ENCODE results near the gene KLHL1. TPM values are rescaled to one million over a fixed set of nuclear protein-coding genes. Genes with fewer than 3 reads are reported as not detected.
A peak's percentile ranks its signal among the peaks of the same experiment; 100 is the strongest.

KLHL1 gene
- polyA plus RNA-seq, 1 of the 3 experiments (the other 2 are of a cell fraction): not detected

DNA sequence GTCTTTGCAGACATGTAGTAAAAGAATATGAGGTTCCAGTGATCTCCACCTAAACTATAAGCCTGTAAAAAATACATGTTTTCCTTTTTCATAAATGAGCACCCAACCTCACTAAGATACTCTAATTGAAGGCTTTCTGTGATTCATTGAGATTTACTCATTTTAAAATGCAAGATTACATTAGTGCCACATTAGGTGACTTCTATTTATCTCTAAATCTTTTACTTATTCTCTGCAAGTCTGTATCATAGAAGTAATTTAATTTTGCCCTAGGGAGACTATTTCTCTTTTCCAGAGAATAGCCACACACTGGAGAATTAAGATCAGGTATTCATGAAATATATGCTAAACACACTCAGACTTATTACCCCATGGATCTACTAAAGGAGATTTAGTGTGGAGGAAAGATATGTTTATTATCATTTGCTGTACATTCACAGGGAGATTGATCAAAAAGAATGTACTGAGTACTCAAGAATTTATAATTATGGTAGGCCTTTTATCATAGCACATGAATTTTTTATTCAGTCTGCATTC, 290.9 kb downstream of the KLHL1 start:
- Histone ChIP-seq H3K27me3 (ENCODE audit: insufficient read depth) (no peaks in the 10 kb centered on the region), H3K9me3 (no peaks in the 10 kb centered on the region), H3K4me3 (ENCODE audit: low read depth in 2 of 2, low read length in 1 of 2) (no peak overlapping the region), H4K20me1 (ENCODE audit: insufficient read depth) (no peaks in the 10 kb centered on the region), H3K9me2 (no peaks in the 10 kb centered on the region), H3K27ac (ENCODE audit: low read depth in 2 of 2, low read length in 1 of 2) (no peak overlapping the region), H2AFZ (ENCODE audit: low read depth) (no peak overlapping the region), H3K9ac (no peak overlapping the region), H3K4me2 (no peak overlapping the region), H3K4me1 (ENCODE audit: control insufficient read depth in 1 of 2, insufficient read depth in 2 of 2, low read depth in 1 of 2, low read length in 1 of 2) (peaks cover 0 to 2% of the 10 kb centered on the region in 2 experiments; a peak in 2 of 4 replicates), H3F3A (replicated peaks; ENCODE audit: insufficient read depth) (no peaks in the 10 kb centered on the region), H3K79me2 (ENCODE audit: insufficient read depth) (no peaks in the 10 kb centered on the region), H3K36me3 (replicated peaks in 1 of 2; ENCODE audit: control insufficient read depth in 1 of 2, insufficient read depth in 2 of 2, low read length in 1 of 2) (no peaks in the 10 kb centered on the region)
- ChIA-PET POLR2A (no interaction called here), CTCF (interaction anchor here (0.9 kb wide), 1 partner anchor 279 kb away, joined by 4 read pairs; no protein-coding TSS in a partner anchor)
- DNase-seq: no peak
- TF ChIP-seq GATA2 (CRISPR knock-in tag; IDR thresholded peaks at IDR 0.05): 0 out of 2 replicates have a peak, but pooled peaks have one; percentile 23
- TF ChIP-seq, protein P1, sequence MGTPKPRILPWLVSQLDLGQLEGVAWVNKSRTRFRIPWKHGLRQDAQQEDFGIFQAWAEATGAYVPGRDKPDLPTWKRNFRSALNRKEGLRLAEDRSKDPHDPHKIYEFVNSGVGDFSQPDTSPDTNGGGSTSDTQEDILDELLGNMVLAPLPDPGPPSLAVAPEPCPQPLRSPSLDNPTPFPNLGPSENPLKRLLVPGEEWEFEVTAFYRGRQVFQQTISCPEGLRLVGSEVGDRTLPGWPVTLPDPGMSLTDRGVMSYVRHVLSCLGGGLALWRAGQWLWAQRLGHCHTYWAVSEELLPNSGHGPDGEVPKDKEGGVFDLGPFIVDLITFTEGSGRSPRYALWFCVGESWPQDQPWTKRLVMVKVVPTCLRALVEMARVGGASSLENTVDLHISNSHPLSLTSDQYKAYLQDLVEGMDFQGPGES (IDR thresholded peaks at IDR 0.05; ENCODE audit: low read depth, low read length): no peak
- 0 out of 4 replicates have a peak, but pooled peaks of 1 of the 2 experiments have one; percentile 6 for TF ChIP-seq EP300 (IDR thresholded peaks at IDR 0.05; ENCODE audit: borderline replicate concordance in 1 of 2, low read depth in 1 of 2, low read length in 1 of 2)
- TF ChIP-seq TCF12 (IDR thresholded peaks at IDR 0.05): no peak

DNA sequence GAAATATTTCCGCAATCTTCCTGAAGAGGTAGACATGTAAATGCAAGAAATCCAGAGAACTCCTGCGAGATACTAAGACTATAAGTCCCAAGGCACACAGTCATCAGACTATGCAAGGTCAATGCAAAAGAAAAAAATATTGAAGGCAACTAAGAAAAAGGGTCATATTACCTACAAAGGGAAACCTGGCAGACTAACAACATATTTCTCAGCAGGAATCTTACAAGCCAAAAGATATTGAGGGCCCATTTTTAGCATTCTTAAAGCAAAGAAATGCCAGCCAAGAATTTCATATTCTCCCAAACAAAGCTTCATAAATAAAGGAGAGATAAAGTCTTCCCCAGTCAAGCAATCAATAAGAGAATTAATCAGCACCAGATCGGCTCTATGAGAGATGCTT, 299.1 kb downstream of the KLHL1 start:
- Histone ChIP-seq H3K4me3 (ENCODE audit: low read depth in 2 of 2, low read length in 1 of 2) (no peak overlapping the region), H3K9me2 (no peaks in the 10 kb centered on the region), H2AFZ (ENCODE audit: low read depth) (no peak overlapping the region), H3K4me2 (no peak overlapping the region), H3K27me3 (ENCODE audit: insufficient read depth) (no peaks in the 10 kb centered on the region), H3K36me3 (replicated peaks in 1 of 2; ENCODE audit: control insufficient read depth in 1 of 2, insufficient read depth in 2 of 2, low read length in 1 of 2) (no peaks in the 10 kb centered on the region), H3K27ac (ENCODE audit: low read depth in 2 of 2, low read length in 1 of 2) (no peak overlapping the region), H3K9ac (no peak overlapping the region), H3K9me3 (no peaks in the 10 kb centered on the region), H3K4me1 (ENCODE audit: control insufficient read depth in 1 of 2, insufficient read depth in 2 of 2, low read depth in 1 of 2, low read length in 1 of 2) (no peaks in the 10 kb centered on the region), H4K20me1 (ENCODE audit: insufficient read depth) (no peaks in the 10 kb centered on the region), H3F3A (replicated peaks; ENCODE audit: insufficient read depth) (no peaks in the 10 kb centered on the region), H3K79me2 (ENCODE audit: insufficient read depth) (no peaks in the 10 kb centered on the region)
- no peak for TF ChIP-seq POLR2AphosphoS5 (IDR thresholded peaks at IDR 0.05; ENCODE audit: low read depth, low read length)
- no peak for TF ChIP-seq USF2 (IDR thresholded peaks at IDR 0.05; ENCODE audit: borderline replicate concordance, low read depth, low read length)
- no peak for TF ChIP-seq SMC3 (IDR thresholded peaks at IDR 0.05; ENCODE audit: low read depth, low read length)
- TF ChIP-seq FOXM1 (IDR thresholded peaks at IDR 0.05; ENCODE audit: low read depth): no peak
- no peak for TF ChIP-seq RXRA (IDR thresholded peaks at IDR 0.05; ENCODE audit: borderline replicate concordance, low read depth)
- TF ChIP-seq, protein P2, sequence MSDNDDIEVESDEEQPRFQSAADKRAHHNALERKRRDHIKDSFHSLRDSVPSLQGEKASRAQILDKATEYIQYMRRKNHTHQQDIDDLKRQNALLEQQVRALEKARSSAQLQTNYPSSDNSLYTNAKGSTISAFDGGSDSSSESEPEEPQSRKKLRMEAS (IDR thresholded peaks at IDR 0.05; ENCODE audit: low read depth): no peak
- TF ChIP-seq ELF1 (IDR thresholded peaks at IDR 0.05): no peak
- TF ChIP-seq EZH2phosphoT487 (IDR thresholded peaks at IDR 0.05; ENCODE audit: borderline replicate concordance, low read depth): no peak
- no peak for TF ChIP-seq PBX3 (IDR thresholded peaks at IDR 0.05)
- no peak for TF ChIP-seq JUND (IDR thresholded peaks at IDR 0.05)
- TF ChIP-seq TCF12 (IDR thresholded peaks at IDR 0.05): no peak
- no peak for TF ChIP-seq GATA2 (CRISPR knock-in tag; IDR thresholded peaks at IDR 0.05)
- TF ChIP-seq FOXJ3 (CRISPR knock-in tag; IDR thresholded peaks at IDR 0.05): no peak
- TF ChIP-seq, protein P1 (IDR thresholded peaks at IDR 0.05; ENCODE audit: low read depth, low read length): no peak
- TF ChIP-seq RCOR1 (IDR thresholded peaks at IDR 0.05; ENCODE audit: low read length): no peak
- no peak for TF ChIP-seq YY1 (IDR thresholded peaks at IDR 0.05; ENCODE audit: low read depth)
- TF ChIP-seq GABPA (IDR thresholded peaks at IDR 0.05; ENCODE audit: low read depth): no peak
- no peak for TF ChIP-seq SIN3A (IDR thresholded peaks at IDR 0.05; ENCODE audit: borderline replicate concordance, low read depth, low read length)
- TF ChIP-seq MXI1 (IDR thresholded peaks at IDR 0.05; ENCODE audit: low read depth, low read length): no peak
- DNase-seq: no peak
- CTCF ChIA-PET: no interaction called here
- whole genome bisulfite sequencing (ENCODE audit: low lambda C conversion rate): 53% methylated on average over 3 of the region's 3 CpGs
- POLR2A ChIA-PET: no interaction called here
